OCI-LY1 (cell line): ENCODE measurements around the gene PIP5K1C.

Experiments
- EZH2 ChIP-seq: fragments of 200-600 bp; sonication (generic), shearing (Covaris generic); IDR thresholded peaks from 2 replicates; pipeline ENCODE4 v1.8.0; 2017; ENCODE audit warnings: borderline replicate concordance, mixed run types, mild to moderate bottlenecking, antibody characterized with exemption, low read length, moderate library complexity, mixed read lengths
- TF ChIP-seq, protein P1 (sequence below): fragments of 200-600 bp; sonication (generic), shearing (Covaris generic); IDR thresholded peaks from 2 replicates; pipeline ENCODE4 v1.5.1; 2017; ENCODE audit warnings: mild to moderate bottlenecking, antibody characterized with exemption, low read length, moderate library complexity, mixed read lengths

DNA sequence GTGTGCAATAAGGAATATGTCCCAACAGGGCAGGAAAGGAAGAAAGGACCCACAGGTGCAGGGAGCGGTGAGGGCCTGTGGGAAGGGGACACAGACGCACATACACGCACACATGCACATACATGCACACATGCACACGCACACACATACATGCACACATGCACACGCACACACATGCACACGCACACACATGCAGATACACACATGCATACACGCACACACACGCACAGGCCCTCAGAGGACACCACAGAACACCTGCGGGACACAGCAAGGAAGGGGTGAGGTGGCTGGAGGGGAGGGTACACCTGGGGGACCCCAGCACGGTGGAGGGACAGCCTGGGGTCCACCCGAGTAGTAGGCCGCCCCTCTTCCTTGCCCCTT, 12.9 kb downstream of the PIP5K1C start:
- TF ChIP-seq, protein P1, sequence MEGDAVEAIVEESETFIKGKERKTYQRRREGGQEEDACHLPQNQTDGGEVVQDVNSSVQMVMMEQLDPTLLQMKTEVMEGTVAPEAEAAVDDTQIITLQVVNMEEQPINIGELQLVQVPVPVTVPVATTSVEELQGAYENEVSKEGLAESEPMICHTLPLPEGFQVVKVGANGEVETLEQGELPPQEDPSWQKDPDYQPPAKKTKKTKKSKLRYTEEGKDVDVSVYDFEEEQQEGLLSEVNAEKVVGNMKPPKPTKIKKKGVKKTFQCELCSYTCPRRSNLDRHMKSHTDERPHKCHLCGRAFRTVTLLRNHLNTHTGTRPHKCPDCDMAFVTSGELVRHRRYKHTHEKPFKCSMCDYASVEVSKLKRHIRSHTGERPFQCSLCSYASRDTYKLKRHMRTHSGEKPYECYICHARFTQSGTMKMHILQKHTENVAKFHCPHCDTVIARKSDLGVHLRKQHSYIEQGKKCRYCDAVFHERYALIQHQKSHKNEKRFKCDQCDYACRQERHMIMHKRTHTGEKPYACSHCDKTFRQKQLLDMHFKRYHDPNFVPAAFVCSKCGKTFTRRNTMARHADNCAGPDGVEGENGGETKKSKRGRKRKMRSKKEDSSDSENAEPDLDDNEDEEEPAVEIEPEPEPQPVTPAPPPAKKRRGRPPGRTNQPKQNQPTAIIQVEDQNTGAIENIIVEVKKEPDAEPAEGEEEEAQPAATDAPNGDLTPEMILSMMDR, result no peak
- no peak for TF ChIP-seq EZH2
